SIG-M5 treated with dmso at 0.1 percent for 504 hours (cell line): ENCODE measurements around the gene DLK1.

ENCODE experiments used
- DNase-seq: peaks from one replicate; lab custom pipeline; 2025; ENCODE audit not compliant: unreplicated experiment; lab: John Stamatoyannopoulos, UW

DLK1 gene

GRCh38 chr14:100775351-100775830 lies 48.7 kb downstream of the DLK1 start:
- no peak for DNase-seq

- DNase-seq = no peak
These were observed 49.3 kb downstream of the DLK1 start for GRCh38 chr14:100775831-100776591.

- no peak for DNase-seq
These were observed 50.1 kb downstream of the DLK1 start for GRCh38 chr14:100776681-100777365.

- DNase-seq = no peak
These were observed 50.7 kb downstream of the DLK1 start for GRCh38 chr14:100777366-100777817.

- DNase-seq = no peak
These were observed 51.3 kb downstream of the DLK1 start for GRCh38 chr14:100777818-100778525.

GRCh38 chr14:100778526-100778882 lies 51.8 kb downstream of the DLK1 start:
- DNase-seq = no peak

- no peak for DNase-seq
These were observed 52.4 kb downstream of the DLK1 start for GRCh38 chr14:100778951-100779690.

GRCh38 chr14:100779691-100780080 lies 53.0 kb downstream of the DLK1 start:
- no peak for DNase-seq

- DNase-seq = no peak
These were observed 53.6 kb downstream of the DLK1 start for GRCh38 chr14:100780246-100780645.

- no peak for DNase-seq
These were observed 54.1 kb downstream of the DLK1 start for GRCh38 chr14:100780646-100781355.

GRCh38 chr14:100781952-100782351 lies 55.3 kb downstream of the DLK1 start:
- DNase-seq = no peak

GRCh38 chr14:100782516-100783320 lies 56.0 kb downstream of the DLK1 start:
- DNase-seq = no peak

- no peak for DNase-seq
These were observed 57.1 kb downstream of the DLK1 start for GRCh38 chr14:100783630-100784370.

- no peak for DNase-seq
These were observed 58.0 kb downstream of the DLK1 start for GRCh38 chr14:100784523-100785337.

- no peak for DNase-seq
These were observed 58.6 kb downstream of the DLK1 start for GRCh38 chr14:100785338-100785615.

GRCh38 chr14:100785626-100786025 lies 58.9 kb downstream of the DLK1 start:
- DNase-seq = no peak

- no peak for DNase-seq
These were observed 59.4 kb downstream of the DLK1 start for GRCh38 chr14:100786131-100786530.

GRCh38 chr14:100786576-100787219 lies 60.0 kb downstream of the DLK1 start:
- no peak for DNase-seq
